Activated gamma-delta T cell treated with Interleukin-2 at 50 U/mL for 16 hours (primary cell): Measurements from ENCODE around the gene MMP24.
"Not testable (repeated sequence)": the region's sequence is repeated elsewhere in the genome, so short reads cannot be mapped to it uniquely, and the experiment has no call there.

ENCODE experiments used
- DNase-seq: peaks from one replicate; pipeline ENCODE4 v3.0.0-alpha.2; 2020

Gene MMP24

DNA sequence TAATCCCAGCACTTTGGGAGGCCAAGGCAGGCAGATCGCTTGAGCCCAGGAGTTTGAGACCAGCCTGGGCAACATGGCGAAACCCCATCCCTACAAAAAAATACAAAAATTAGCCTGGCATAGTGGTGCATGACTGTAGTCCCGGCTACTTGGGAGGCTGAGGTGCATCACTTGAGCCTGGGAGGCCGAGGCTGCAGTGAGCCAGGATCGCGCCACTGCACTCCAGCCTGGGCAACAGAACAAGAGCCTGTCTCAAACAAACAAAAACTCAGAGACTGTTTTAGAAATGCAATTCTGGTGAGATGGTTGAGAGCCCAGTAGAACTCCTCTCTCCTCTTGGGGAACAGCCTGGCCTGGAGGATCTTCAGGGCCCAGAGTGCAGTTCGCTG lies 89.1 kb downstream of the MMP24 start:
- DNase-seq = not testable (repeated sequence)

DNA sequence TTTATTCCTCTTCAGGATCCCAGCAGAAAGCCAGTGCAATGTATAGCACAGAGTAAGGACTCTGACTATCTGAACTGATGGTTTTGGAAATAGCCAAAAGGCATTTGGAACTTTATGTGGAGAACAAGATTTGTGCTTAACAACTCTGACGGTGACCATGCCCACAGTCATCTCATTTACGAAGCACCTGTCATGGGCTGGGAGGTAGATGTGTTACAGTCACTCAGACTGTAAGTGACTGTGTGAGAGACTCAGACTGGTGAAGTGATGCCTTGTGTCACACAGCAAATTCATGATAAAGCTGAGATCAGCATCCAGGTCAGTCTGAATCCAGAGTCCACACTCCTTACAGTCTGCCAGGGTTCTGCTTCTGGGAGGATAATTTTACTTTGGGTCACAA lies 89.6 kb downstream of the MMP24 start:
- DNase-seq = no peak

GRCh38 chr20:35317416-35318210 lies 91.1 kb downstream of the MMP24 start:
- DNase-seq = no peak

DNA sequence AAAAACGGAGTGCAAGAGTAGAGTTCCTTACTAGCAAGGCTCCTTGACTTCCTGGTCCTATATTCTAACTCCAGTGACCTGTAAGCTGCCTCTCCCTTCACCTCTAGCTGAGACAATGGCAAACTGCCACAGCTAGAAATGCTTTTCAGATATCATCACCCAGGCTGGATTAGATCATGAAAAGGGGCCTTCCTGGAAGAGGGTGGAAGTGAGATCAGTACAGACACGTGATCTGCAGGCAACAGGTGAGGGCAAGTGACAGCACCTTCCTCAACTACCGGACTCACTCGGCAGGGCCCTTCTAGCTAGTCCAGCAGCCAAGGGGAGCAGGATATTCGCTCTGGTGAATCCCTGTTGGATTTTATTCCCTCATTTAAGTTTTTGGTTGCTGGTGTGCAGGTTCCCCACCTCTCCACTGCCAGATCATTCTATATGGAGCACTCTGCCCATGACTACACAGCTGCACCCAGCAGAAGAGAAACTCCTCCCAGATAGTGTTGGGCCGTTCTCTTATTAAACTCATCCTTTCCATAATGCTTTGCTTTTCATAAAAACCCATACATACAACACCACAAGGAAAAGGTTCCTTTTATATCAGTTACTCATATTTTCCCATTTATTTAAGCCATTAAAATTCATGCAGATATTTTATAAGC lies 92.1 kb downstream of the MMP24 start:
- no peak for DNase-seq

GRCh38 chr20:35319192-35319870 lies 92.8 kb downstream of the MMP24 start:
- no peak for DNase-seq

- no peak for DNase-seq
Measured at GRCh38 chr20:35319871-35320197, 93.3 kb downstream of the MMP24 start.

GRCh38 chr20:35320396-35321126 lies 94.1 kb downstream of the MMP24 start:
- no peak for DNase-seq

DNA sequence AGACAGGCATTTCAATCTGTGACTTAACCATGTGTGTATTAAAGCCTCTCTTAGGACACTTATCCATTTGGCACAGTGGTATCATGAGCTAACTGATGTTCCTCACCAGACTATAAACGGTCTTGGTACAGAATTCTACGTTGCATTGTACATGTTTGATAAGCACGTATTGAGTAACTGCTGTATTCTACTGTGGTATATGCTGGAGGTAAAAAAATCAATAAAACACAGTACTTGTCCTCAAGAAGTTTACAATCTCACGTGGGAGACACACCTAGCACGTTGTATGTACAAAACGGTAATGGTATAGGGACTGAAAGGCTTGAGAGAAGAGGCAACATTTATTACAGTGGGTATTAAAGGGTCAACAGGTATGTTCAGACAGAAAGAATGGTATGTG lies 98.9 kb downstream of the MMP24 start:
- no peak for DNase-seq

- no peak for DNase-seq
Measured at GRCh38 chr20:35326021-35326739, 99.7 kb downstream of the MMP24 start.
